Right lobe of liver (tissue), 6 donors: ENCODE measurements around the gene EMP3. TPM values are rescaled to one million over a fixed set of nuclear protein-coding genes. Genes with fewer than 3 reads are reported as not detected.
A peak's percentile ranks its signal among the peaks of the same experiment; 100 is the strongest.

Source experiments
- ATAC-seq, 4 donors: fragments of 200-7000 bp; cut with Tn5 transposase; one replicate each; pipeline ENCODE4 v1.9.1; 2020; ENCODE audit warnings: mild to moderate bottlenecking in 4 of 4, moderate library complexity in 4 of 4
- DNase-seq, 3 donors: peaks; one replicate each; pipeline ENCODE4 v3.0.0-alpha.2; 2020
- H3K27ac ChIP-seq, 3 donors: fragments of 200-600 bp; one replicate each; pipeline ENCODE4 v1.8.0; 2022
- H3K27me3 ChIP-seq, 2 donors: fragments of 200-600 bp; one replicate each; pipeline ENCODE4 v1.8.0; 2022
- H3K36me3 ChIP-seq, 4 donors: fragments of 200-600 bp; sonication (generic) in 1 of 4; one replicate each; pipeline versions ENCODE4 v1.5.1 to v1.8.0; 2017 to 2022; ENCODE audit warnings: control low read depth in 1 of 4
- H3K4me1 ChIP-seq, 4 donors: fragments of 200-600 bp; sonication (generic) in 1 of 4; one replicate each; pipeline versions ENCODE4 v1.5.1 to v1.8.0; 2017 to 2022; ENCODE audit warnings: control low read depth in 1 of 4
- H3K4me3 ChIP-seq, 3 donors: fragments of 200-600 bp; one replicate each; pipeline ENCODE4 v1.8.0; 2022
- H3K9me3 ChIP-seq, 4 donors: fragments of 200-600 bp; sonication (generic) in 1 of 4; one replicate each; pipeline versions ENCODE4 v1.5.1 to v1.8.0; 2017 to 2022; ENCODE audit warnings: control low read depth in 1 of 4
- CTCF ChIP-seq, 4 donors: fragments of 200-600 bp in 3 of 4; fragments of 450-650 bp in 1 of 4; IDR thresholded peaks; one replicate each; pipeline versions ENCODE4 v1.5.1 to v1.8.0; 2016 to 2022; ENCODE audit warnings: antibody characterized with exemption in 4 of 4, mild to moderate bottlenecking in 2 of 4
- POLR2A ChIP-seq: fragments of 450-650 bp; IDR thresholded peaks from one replicate; pipeline ENCODE4 v1.6.1; 2017; ENCODE audit warnings: antibody characterized with exemption, mild to moderate bottlenecking
- WGBS: methylation state at CpG from one replicate; pipeline ENCODE4 v1.1.6; 2018; ENCODE audit warnings: low coverage, low lambda C conversion rate; ENCODE audit not compliant: insufficient coverage; ENCODE audit errors: missing lambda C conversion rate; 5-methylcytosine and 5-hydroxymethylcytosine counted together
- intact Hi-C, 2 donors: fragments of 100-400 bp; cut with DNase I; formaldehyde crosslinking; loops; one replicate each; pipeline versions ENCODE4 v1.11.2 to v1.14.1; 2022
- total RNA-seq, 6 experiments: library from RNA; depleted of rRNA in 2 of 6; stranded (reverse); fragments of >200 nt in 2 of 6; fragmentation: NEBNext Ultra II Directional in 3 of 6; extraction: Animal tissue kit (Norgen Biotek cat#: 25700) in 3 of 6; gene quantifications; one replicate each; pipeline versions ENCODE4 v1.1.0 to v1.2.4, GENCODE V29; 2016 to 2023
- donor health status: DM: no; HTN: yes; CAD: no.
- donor health status: DM: no; HTN: no; CAD: no.
- donor health status: DM: no; HTN: no; CAD: no.
- donor health status: DM: no; HTN: yes; CAD: no.
- donor health status: DM: no; HTN: yes; CAD: no.

The EMP3 gene
- total RNA-seq, 6 experiments from 2014 or later, result 2.8 to 14.2 (median 5.6) TPM

GRCh38 chr19:48373567-48373966 lies 48.2 kb downstream of the EMP3 start:
- intact Hi-C loops, result no loop called here
- no peak for DNase-seq
- TF ChIP-seq CTCF (IDR thresholded peaks at IDR 0.05), result no peak
- no peak for TF ChIP-seq POLR2A
- Histone ChIP-seq H3K36me3 (no peaks in the 10 kb centered on the region), H3K4me3 (no peak overlapping the region), H3K27me3 (no peaks in the 10 kb centered on the region), H3K27ac (no peak overlapping the region), H3K9me3 (no peaks in the 10 kb centered on the region), H3K4me1 (no peaks in the 10 kb centered on the region)
- WGBS, result 60% methylated on average over 1 of the region's 11 CpGs
- ATAC-seq, result peak in 1 of 4 donors; percentile 9

DNA sequence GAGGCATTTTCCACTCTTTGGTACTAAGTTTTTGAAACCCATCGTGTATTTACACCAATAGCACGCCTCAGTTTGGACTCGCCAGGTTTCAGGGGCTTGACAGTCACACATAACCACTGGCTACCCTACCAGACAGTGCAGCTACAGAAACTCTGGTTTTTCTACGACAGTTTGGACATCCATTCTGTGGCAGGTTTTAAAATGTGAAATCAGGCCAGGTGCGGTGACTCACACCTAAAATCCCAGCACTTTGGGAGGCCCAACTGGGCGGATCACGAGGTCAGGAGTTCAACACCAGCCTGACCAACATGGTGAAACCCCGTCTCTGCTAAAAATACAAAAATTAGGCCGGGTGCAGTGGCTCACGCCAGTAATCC lies 52.8 kb downstream of the EMP3 start:
- 80% methylated on average over 5 of the region's 10 CpGs for WGBS
- TF ChIP-seq POLR2A (no peak), CTCF (IDR thresholded peaks at IDR 0.05) (no peak)
- no peak overlapping the region for H3K4me3 ChIP-seq
- no peaks in the 10 kb centered on the region for H3K9me3 ChIP-seq
- H3K36me3 ChIP-seq, result peaks cover 0 to 12% (median 3%) of the 10 kb centered on the region in 4 donors
- H3K27ac ChIP-seq, result no peak overlapping the region
- no peak for ATAC-seq
- no peak for DNase-seq
- H3K27me3 ChIP-seq, result no peaks in the 10 kb centered on the region
- H3K4me1 ChIP-seq, result no peaks in the 10 kb centered on the region
- intact Hi-C loops, result no loop called here

DNA sequence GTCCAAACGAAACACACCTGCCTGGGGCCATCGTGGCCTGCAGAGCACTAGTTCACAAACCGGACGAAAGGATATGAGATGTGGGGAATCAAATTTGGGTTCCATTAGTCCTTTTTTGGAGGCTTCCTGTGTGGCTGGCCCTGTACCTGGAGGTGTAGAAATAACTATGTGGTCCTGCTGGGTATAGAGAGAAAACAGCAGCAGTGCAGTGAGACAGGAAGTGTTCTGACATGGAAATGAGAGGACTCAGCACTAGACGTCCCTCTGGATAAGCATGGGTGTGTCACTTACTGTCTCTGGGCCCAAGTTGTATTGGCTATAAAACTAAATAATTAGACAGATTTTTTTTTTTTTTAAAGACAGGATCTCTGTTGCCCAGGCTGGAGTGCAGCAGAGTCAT lies 53.7 kb downstream of the EMP3 start:
- H3K36me3 ChIP-seq, result peaks cover 0 to 21% (median 9%) of the 10 kb centered on the region in 4 donors
- H3K27me3 ChIP-seq, result no peaks in the 10 kb centered on the region
- intact Hi-C loops, result no loop called here
- no peaks in the 10 kb centered on the region for H3K4me1 ChIP-seq
- DNase-seq, result no peak
- ATAC-seq, result no peak
- H3K4me3 ChIP-seq, result no peak overlapping the region
- H3K27ac ChIP-seq, result no peak overlapping the region
- H3K9me3 ChIP-seq, result no peaks in the 10 kb centered on the region
- TF ChIP-seq CTCF (IDR thresholded peaks at IDR 0.05), result no peak
- no peak for TF ChIP-seq POLR2A
- 70% methylated on average over 5 of the region's 5 CpGs for WGBS

Other genes with a start within 250 kb of the EMP3 start
- gene PLA2G4C, start 214.7 kb upstream of the EMP3 start, total RNA-seq, result 10 to 100 TPM in 3 of 6 experiments, 1 to 10 TPM in 3; 3.8 to 29.7 (median 9.8) TPM
- 10 to 100 TPM in 2 of 6 experiments, 1 to 10 TPM in 4; 5.2 to 16.6 (median 7.7) TPM for gene LIG1, start 155.2 kb upstream of the EMP3 start, total RNA-seq
- 1 to 10 TPM; 1.5 to 2.5 (median 2.0) TPM for gene ZSWIM9, start 154.9 kb upstream of the EMP3 start, total RNA-seq
- gene CARD8, start 69.6 kb upstream of the EMP3 start, total RNA-seq, result 10 to 100 TPM; 15.4 to 24.5 (median 19.8) TPM
- gene ZNF114, start 55.5 kb upstream of the EMP3 start, total RNA-seq, result under 1 TPM in 1 of 6 experiments, not detected in 5; 0.49 TPM
- gene TMEM143, start 38.4 kb downstream of the EMP3 start, total RNA-seq, result 10 to 100 TPM in 3 of 6 experiments, 1 to 10 TPM in 3; 6.5 to 15.1 (median 9.8) TPM
- gene SYNGR4, start 38.8 kb downstream of the EMP3 start, total RNA-seq, result under 1 TPM in 1 of 6 experiments, not detected in 5; 0.80 TPM
- gene KDELR1, start 66.0 kb downstream of the EMP3 start, total RNA-seq, result 10 to 100 TPM; 69.1 to 83.1 (median 77.1) TPM
- gene GRIN2D, start 68.1 kb downstream of the EMP3 start, total RNA-seq, result under 1 TPM; 0.09 to 0.29 (median 0.22) TPM
- 10 to 100 TPM; 14.7 to 31.0 (median 17.6) TPM for gene GRWD1, start 120.4 kb downstream of the EMP3 start, total RNA-seq
- gene KCNJ14, start 130.0 kb downstream of the EMP3 start, total RNA-seq, result under 1 TPM; 0.22 to 0.44 (median 0.31) TPM
- gene CYTH2, start 143.8 kb downstream of the EMP3 start, total RNA-seq, result 10 to 100 TPM in 5 of 6 experiments, 1 to 10 TPM in 1; 7.7 to 22.7 (median 13.5) TPM
- gene LMTK3, start 186.3 kb downstream of the EMP3 start, total RNA-seq, result under 1 TPM in 5 of 6 experiments, not detected in 1; 0.09 to 0.31 (median 0.12) TPM
- under 1 TPM in 1 of 6 experiments, not detected in 5; 0.61 TPM for gene SULT2B1, start 226.6 kb downstream of the EMP3 start, total RNA-seq